ENCODE measurements around the gene COX4I1.

Gene COX4I1

GRCh38 chr16:85847681-85848601, 48.4 kb downstream of the COX4I1 start:
- no peak for TF ChIP-seq FOXP2 (optimal IDR thresholded peaks at IDR 0.05; ENCODE audit: control extremely low read depth, extremely low read length, insufficient read depth)
- TF ChIP-seq EZH2 (IDR thresholded peaks at IDR 0.05), result no peak
- no peak for TF ChIP-seq POLR2AphosphoS5 (IDR thresholded peaks at IDR 0.05; ENCODE audit: borderline replicate concordance, low read depth, low read length)
- DNase-seq (ENCODE audit: low read depth, low spot score), result no peak
- H3K27ac ChIP-seq, result no peak overlapping the region
- H3K4me3 ChIP-seq, result no peak overlapping the region
- no peak overlapping the region for H3K9ac ChIP-seq (ENCODE audit: insufficient read length)
- H3K9me3 ChIP-seq (ENCODE audit: low read depth, low read length), result no peaks in the 10 kb centered on the region
- no peaks in the 10 kb centered on the region for H3K36me3 ChIP-seq (ENCODE audit: insufficient read depth, low read length)

DNA sequence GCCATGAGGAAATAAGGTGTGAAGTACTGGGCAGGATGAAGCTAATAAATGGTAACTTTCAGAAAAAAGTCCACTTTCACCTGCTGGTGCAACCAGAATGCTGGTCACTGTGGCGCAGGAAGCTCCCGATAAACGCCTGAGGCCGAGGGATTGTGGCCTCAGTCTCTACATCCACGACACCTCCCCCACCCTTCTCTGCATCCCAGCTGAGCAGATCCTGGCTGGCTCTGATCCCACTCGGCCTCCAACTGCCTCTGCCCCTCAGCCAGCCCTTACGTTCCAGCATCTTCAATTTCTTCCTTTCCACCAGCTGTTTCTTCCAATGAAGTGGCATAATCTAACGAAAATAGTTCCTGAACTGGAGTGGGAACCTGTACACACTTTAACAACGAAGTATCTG, 49.5 kb downstream of the COX4I1 start:
- no peak overlapping the region for H3K27ac ChIP-seq
- DNase-seq (ENCODE audit: low read depth, low spot score), result no peak
- TF ChIP-seq FOXP2 (optimal IDR thresholded peaks at IDR 0.05; ENCODE audit: control extremely low read depth, extremely low read length, insufficient read depth), result no peak
- no peak for TF ChIP-seq EZH2 (IDR thresholded peaks at IDR 0.05)
- TF ChIP-seq POLR2AphosphoS5 (IDR thresholded peaks at IDR 0.05; ENCODE audit: borderline replicate concordance, low read depth, low read length), result no peak

GRCh38 chr16:85849388-85849787, 49.9 kb downstream of the COX4I1 start:
- Histone ChIP-seq H3K9ac (ENCODE audit: insufficient read length) (no peak overlapping the region), H3K27ac (no peak overlapping the region), H3K36me3 (ENCODE audit: insufficient read depth, low read length) (no peaks in the 10 kb centered on the region), H3K9me3 (ENCODE audit: low read depth, low read length) (no peaks in the 10 kb centered on the region), H3K4me3 (no peak overlapping the region)
- DNase-seq (ENCODE audit: low read depth, low spot score), result no peak
- TF ChIP-seq FOXP2 (optimal IDR thresholded peaks at IDR 0.05; ENCODE audit: control extremely low read depth, extremely low read length, insufficient read depth), result no peak
- no peak for TF ChIP-seq EZH2 (IDR thresholded peaks at IDR 0.05)
- no peak for TF ChIP-seq POLR2AphosphoS5 (IDR thresholded peaks at IDR 0.05; ENCODE audit: borderline replicate concordance, low read depth, low read length)

More for the DNA sequence above, 49.5 kb downstream of the COX4I1 start:
- Histone ChIP-seq H3K36me3 (ENCODE audit: insufficient read depth, low read length) (no peaks in the 10 kb centered on the region), H3K9ac (ENCODE audit: insufficient read length) (no peak overlapping the region), H3K4me3 (no peak overlapping the region), H3K9me3 (ENCODE audit: low read depth, low read length) (no peaks in the 10 kb centered on the region)

DNA sequence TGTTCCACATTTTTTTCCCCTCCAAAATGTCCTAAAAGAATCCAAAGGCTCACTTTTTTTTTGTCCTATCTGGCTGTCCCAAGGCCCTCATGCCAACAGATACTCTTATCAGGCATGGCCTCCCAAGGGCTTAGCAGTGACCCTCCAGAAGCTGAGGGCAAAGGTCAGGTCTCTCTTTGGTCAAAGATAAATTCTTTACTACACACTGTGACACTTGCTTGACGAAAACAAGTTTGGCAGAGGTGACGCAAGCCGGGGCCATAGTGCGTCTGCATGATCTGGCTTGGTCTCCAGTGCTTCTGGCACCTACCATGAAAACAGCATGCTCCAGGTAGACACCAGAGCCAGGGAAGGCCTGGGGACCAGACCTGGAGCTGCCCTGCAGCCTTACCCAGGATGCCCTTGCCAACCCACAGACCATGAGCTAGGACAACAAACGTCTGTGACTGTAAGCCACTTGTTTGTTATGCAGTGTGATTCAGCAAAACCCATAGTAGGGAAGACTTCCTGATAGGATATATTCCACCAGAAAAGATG, 50.9 kb downstream of the COX4I1 start:
- TF ChIP-seq FOXP2 (optimal IDR thresholded peaks at IDR 0.05; ENCODE audit: control extremely low read depth, extremely low read length, insufficient read depth) (no peak), EZH2 (IDR thresholded peaks at IDR 0.05) (no peak), POLR2AphosphoS5 (IDR thresholded peaks at IDR 0.05; ENCODE audit: borderline replicate concordance, low read depth, low read length) (no peak)
- Histone ChIP-seq H3K4me3 (no peak overlapping the region), H3K9me3 (ENCODE audit: low read depth, low read length) (no peaks in the 10 kb centered on the region), H3K36me3 (ENCODE audit: insufficient read depth, low read length) (no peaks in the 10 kb centered on the region), H3K27ac (no peak overlapping the region), H3K9ac (ENCODE audit: insufficient read length) (no peak overlapping the region)
- no peak for DNase-seq (ENCODE audit: low read depth, low spot score)

DNA sequence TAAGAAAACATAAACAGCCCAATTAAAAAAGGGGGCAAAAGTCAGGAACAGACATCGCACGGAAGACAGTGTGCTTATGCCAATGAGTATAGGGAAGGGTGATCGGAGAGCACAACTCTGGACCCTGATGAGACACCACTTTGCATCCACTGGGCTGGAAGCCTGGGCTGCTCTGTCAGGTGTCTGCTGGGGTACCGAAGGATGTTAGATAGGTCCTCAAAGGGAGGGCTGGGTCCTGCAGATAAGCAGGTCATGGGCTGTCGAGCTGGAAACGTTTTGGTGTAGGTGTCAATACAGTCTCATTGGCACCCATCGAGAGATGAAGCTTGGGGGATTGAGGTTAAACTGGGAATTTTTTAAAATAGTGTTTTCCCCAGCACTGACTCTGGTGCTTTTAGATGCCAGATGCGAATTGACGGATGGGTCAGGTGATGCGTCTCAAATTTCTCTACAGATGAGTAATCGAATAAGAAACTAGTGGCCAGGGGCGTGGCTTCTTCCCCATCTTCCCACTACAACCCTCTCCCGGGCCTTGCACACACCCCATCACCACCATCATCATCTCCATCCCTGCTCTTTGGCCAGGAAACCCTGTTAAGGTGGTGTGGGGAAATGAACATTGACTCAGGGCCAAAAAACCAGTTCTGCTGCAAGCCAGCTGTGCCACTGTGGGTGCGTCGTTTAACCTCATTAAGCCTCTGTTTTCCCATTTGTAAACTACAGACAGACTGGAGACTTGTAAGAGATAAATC, 51.7 kb downstream of the COX4I1 start:
- TF ChIP-seq FOXP2 (optimal IDR thresholded peaks at IDR 0.05; ENCODE audit: control extremely low read depth, extremely low read length, insufficient read depth), result no peak
- TF ChIP-seq POLR2AphosphoS5 (IDR thresholded peaks at IDR 0.05; ENCODE audit: borderline replicate concordance, low read depth, low read length), result no peak
- no peak for TF ChIP-seq EZH2 (IDR thresholded peaks at IDR 0.05)
- no peak overlapping the region for H3K4me3 ChIP-seq
- DNase-seq (ENCODE audit: low read depth, low spot score), result no peak

DNA sequence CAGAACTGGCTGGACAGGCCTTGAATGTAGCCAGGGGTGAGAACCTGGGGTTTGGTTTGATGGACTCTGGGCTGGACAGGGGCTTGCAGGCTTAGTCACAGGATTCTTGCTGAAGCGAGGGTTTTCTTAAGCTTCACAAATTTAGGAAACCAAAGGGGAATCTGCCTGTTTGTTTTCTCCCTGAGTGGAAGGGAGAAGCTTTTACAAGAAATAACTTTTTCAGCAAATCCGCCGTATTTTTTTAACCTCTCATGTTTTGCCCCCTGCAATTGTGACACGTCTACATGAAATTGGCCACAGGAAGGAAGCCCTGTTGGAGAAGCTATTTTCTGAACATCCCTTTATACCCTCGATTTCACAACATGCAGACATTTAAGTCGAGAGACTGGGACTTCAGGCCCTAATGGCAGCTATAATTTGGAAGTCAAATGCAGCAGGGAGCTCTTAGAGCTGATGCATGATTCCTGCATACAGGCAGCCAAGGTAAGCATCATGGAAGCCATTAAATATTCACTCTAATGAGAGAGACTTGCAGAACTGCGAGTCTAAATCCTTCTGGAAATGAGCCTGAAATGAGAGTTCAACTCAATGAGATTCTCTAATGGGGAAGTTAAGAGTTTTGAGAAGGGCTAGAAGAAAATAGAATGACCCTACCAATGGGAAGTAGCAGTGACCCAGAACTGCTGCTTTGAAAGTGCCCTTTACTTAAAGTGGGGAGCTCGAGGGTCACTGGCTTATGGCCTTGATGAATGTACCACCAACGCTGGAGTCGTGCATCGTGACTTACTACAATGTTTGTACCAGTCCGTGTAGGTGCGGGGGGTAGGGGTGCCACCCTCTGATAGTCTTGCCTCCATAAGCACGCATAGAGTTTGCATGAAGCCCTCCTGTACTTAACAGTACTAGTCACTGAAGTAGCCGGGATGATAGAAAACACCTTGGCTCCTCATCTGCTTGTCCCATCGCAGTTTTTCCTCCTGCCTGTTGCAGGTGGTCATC, 54.4 kb downstream of the COX4I1 start:
- H3K9ac ChIP-seq (ENCODE audit: insufficient read length), result no peak overlapping the region
- no peaks in the 10 kb centered on the region for H3K36me3 ChIP-seq (ENCODE audit: insufficient read depth, low read length)
- H3K9me3 ChIP-seq (ENCODE audit: low read depth, low read length), result no peaks in the 10 kb centered on the region
- DNase-seq (ENCODE audit: low read depth, low spot score), result no peak
- no peak overlapping the region for H3K27ac ChIP-seq
- H3K4me3 ChIP-seq, result no peak overlapping the region
- no peak for TF ChIP-seq POLR2AphosphoS5 (IDR thresholded peaks at IDR 0.05; ENCODE audit: borderline replicate concordance, low read depth, low read length)
- no peak for TF ChIP-seq EZH2 (IDR thresholded peaks at IDR 0.05)
- no peak for TF ChIP-seq FOXP2 (optimal IDR thresholded peaks at IDR 0.05; ENCODE audit: control extremely low read depth, extremely low read length, insufficient read depth)

More for the DNA sequence above, 51.7 kb downstream of the COX4I1 start:
- H3K9ac ChIP-seq (ENCODE audit: insufficient read length), result no peak overlapping the region
- no peak overlapping the region for H3K27ac ChIP-seq
- H3K36me3 ChIP-seq (ENCODE audit: insufficient read depth, low read length), result no peaks in the 10 kb centered on the region
- H3K9me3 ChIP-seq (ENCODE audit: low read depth, low read length), result no peaks in the 10 kb centered on the region

- H3K4me3 ChIP-seq, result no peak overlapping the region
- no peaks in the 10 kb centered on the region for H3K36me3 ChIP-seq (ENCODE audit: insufficient read depth, low read length)
- no peak overlapping the region for H3K27ac ChIP-seq
- H3K9me3 ChIP-seq (ENCODE audit: low read depth, low read length), result no peaks in the 10 kb centered on the region
- H3K9ac ChIP-seq (ENCODE audit: insufficient read length), result no peak overlapping the region
- DNase-seq (ENCODE audit: low read depth, low spot score), result no peak
- TF ChIP-seq EZH2 (IDR thresholded peaks at IDR 0.05) (no peak), FOXP2 (optimal IDR thresholded peaks at IDR 0.05; ENCODE audit: control extremely low read depth, extremely low read length, insufficient read depth) (no peak), POLR2AphosphoS5 (IDR thresholded peaks at IDR 0.05; ENCODE audit: borderline replicate concordance, low read depth, low read length) (no peak)
Measured at GRCh38 chr16:85854935-85855334, 55.4 kb downstream of the COX4I1 start.

Measured in SK-N-MC (cell line).